Activated CD4-positive, alpha-beta T cell treated with anti-CD3 and anti-CD28 coated beads, Interleukin-2, amount 50 U/mL, for 4 hours (primary cell): ENCODE measurements around the gene TSTD1.

Source experiments
- DNase-seq, 2 experiments: peaks; one replicate each; pipeline ENCODE4 v3.0.0-alpha.2; 2020

Gene TSTD1

DNA sequence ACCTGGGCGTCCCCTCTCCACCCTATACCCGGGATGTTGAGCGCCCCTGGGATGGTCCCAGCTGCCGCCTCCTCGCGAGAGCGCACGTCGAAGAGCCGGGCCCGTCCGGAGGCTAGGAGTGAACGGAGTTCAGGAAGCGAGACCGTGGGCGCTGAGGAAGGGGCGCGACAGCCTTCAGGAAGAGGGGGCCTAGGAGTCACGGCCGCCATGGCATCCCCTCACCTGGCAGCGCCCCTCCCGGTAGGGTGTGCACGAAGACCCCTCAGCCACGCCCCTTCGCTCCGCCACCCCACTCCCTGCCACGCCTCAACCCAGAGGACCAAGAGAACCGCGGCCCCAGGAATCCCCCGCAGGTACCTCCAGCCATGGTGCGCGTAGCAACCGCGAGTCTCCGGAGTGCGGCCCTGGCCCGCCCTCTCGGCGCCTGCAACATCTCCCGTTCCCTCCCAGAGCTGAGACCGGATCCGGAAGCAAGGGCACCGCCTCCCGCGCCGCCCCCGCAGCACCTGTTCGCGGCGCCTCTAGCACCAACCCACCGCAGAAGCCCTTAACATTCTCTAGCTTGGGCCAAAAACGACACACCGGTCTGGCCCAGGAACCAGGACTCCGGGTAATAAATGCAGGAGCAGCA, at the start of gene TSTD1:
Gene TSTD1, minus strand, starts transcription at position 442 of the 631 bp plus-strand sequence. Its CDS starts 75 bp downstream, at position 367.
- peak; percentile 83 for DNase-seq

DNA sequence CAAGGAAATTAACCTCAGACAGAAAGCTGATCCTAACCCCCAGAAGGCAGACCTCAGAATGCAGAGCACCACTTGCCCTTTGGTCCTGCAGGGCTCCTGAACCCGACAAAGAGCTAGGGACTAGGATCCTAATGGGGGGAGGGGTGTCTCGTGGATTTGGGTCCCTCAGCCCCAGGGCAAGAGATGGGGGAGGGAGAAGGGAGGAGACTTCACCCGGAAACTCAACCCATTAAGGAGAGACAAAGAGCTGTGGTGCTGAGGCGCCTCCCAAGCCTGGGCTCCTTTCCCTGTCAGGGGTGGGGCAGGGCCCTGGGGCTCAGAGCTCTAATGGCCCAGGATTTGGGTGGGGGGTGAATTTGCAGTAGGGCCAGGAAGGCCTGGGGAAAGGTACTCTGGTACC, 47.7 kb upstream of the TSTD1 start:
- DNase-seq = no peak

DNA sequence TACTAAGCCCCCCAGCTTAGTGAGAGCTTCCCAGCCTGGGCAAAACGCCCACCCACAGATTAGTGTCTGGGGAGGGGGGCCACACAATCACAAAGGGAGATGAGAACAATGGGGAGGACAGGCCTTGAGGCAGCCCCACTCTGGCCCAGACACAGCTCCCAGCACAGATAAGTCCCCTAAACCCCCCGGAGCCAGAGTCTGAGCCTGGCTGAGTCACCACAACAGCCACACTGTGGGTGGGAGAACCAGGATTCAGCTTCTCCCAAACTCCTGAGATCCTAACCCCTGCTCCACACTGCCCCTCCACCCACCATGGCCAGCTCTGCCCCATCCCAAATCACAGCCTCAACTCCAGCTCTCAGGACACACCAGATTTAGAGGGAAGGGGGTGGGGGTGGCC, 46.4 kb upstream of the TSTD1 start:
- no peak for DNase-seq

DNA sequence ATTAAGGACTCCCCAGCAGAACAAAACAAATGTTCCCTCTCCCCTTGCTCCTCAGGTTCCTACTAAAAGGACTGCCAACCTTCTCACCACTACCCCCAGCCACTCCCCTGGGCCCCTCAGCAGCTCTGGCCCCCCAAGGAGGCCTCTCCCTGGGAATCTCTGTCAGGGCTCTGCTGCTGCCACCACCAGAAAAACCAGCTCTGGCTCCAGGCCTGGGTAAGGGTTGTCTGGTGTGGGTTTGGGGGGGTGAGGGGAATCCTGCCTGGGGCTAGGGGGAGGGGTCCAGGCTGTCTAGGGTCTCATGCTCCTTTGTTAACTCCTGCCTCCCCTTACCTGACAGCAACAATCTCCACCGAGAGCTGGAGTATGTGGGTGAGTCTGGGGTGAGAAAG, 45.8 kb upstream of the TSTD1 start:
- no peak for DNase-seq

DNA sequence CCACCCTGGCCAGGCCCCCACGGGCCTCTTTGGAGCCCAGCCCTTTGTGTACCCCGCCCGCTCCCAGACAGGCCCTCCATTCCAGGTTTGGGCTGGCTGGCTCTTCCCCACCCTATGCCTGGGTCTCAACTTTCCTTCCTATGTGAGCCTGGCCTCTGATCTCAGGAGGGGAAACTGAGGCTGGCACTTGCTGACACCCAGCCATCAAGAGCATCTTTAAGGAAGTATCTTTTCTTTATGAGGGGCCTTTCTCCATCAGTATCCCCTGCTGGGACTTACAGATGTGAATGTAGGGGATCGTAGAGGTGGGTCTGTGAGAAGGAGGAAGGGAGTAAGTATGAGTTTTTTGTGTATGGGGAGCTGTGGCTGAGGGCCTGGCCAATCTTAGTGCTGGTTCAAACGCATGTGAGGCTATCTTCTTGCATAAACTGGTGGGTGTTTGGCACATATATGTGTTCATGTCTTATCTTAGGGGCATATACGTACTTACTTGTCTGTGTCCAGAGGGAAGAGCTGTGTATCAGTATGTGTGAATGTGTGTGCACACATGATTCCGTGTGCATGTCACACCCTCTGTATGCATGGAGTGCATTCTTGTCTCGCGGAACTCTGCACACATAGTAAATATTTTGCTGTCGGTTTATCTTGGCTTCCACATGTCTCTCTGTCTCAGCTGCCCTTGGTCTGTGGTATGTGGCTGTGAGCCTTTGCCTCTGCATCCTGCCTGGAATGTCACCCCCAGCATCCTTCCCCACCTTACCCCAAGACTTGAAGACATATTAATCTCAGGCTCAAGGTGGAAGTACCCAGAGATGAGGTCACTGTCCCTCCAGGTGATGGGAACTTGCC, 45.2 kb upstream of the TSTD1 start:
- DNase-seq = no peak

- no peak for DNase-seq
These were observed 44.4 kb upstream of the TSTD1 start for GRCh38 chr1:161082996-161083747.

GRCh38 chr1:161082483-161082882, 43.7 kb upstream of the TSTD1 start:
- DNase-seq = no peak

GRCh38 chr1:161081519-161081918, 42.8 kb upstream of the TSTD1 start:
- DNase-seq = no peak

DNA sequence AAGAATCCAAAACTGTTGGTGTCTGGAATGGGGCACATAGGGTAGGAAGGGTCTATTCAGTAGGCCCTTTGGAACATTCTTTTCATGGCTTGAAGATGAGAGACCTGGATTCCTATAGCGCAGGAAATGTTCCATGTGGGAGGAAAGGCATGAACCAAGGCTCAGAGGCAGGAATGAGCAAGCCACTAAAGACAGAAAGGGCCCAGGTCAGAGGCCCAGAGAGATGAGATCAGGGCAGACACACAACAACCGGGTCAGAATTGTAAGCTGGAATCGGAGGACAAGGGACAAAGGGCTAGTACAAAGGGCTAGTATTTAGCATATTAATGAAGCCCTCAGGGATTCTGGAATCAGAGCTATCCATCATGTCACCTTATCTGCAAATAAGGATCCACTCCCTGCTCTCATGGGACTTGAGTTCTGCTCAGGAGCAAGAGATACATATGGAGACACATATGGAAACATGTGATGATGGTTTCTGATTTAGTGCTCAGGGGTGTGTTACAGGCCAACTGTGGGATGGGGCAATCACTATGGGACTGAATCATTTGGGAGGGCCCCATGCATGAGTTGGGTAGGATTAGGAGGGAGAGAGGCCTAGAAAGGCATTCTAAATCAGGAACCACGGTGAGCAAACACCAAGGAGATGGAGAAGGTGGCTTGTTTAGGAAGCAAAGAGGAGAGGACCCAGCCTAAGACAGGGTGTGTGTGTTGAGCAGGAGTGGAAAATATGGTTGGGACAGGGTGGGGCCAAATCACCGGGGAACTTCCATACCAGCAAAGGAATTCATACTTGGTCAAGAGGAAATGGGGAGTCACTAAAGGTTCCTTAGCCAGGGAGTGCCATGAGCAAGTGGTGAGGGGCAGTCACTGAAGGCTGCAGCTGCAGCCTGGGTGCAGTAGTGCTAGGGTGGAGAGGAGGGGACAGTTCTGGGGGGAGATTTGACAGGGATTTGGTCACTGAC, 42.0 kb upstream of the TSTD1 start:
- no peak for DNase-seq

- DNase-seq = no peak
These were observed 40.8 kb upstream of the TSTD1 start for GRCh38 chr1:161079436-161080110.

DNA sequence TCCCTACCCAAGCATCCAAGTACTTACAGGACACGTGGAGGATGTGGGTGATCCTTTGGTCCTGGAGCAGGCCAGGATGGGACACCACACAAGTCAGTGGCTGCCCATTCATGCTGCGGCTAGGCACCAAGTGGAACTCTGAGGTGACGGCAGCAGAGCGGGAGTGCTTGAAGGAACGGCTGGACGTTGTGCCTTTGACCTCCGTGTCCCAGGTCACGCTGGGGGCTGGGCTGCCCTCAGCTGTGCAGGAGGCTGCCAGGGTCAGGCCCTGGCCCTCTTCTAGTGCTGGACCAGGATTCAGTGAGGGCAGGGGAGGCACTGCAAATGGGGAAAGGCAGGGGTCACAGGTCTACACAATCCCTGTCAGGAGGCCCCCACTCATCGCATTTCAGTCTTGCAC, 38.7 kb upstream of the TSTD1 start:
- no peak for DNase-seq

GRCh38 chr1:161076410-161076809, 37.6 kb upstream of the TSTD1 start:
- no peak for DNase-seq

- no peak for DNase-seq
These were observed 36.1 kb upstream of the TSTD1 start for GRCh38 chr1:161074676-161075368.

DNA sequence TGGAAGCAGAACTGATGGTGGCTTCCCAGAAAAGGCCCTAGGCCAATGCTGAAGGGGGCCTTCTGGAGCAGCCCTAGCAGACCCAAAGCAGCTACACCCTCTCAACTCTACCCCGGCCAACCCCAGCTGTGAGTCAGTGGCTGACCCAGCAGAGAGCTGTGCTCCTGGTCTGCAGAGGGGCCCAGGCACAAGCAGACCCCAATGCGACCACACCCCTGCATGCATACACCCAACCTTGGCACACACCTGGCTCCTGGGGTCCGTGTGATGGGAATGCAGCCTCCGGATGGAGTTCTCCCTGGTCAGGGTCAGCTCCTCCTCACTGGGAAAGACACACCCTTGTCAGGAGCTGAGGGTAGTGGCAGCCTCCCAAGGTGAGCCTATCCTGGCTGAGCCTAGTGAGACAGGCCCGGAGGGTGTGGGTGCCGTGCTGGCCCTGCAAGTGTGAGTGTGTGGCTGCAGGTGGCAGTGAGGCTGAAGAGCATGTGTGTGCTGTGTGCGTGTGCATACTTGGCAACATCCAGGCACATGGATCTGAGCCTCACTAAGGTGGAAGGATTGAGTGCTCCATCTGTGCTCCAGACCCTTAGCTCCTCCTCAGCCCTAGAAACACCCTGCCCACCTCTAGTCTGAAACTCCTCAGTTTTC, 34.8 kb upstream of the TSTD1 start:
- DNase-seq = no peak

DNA sequence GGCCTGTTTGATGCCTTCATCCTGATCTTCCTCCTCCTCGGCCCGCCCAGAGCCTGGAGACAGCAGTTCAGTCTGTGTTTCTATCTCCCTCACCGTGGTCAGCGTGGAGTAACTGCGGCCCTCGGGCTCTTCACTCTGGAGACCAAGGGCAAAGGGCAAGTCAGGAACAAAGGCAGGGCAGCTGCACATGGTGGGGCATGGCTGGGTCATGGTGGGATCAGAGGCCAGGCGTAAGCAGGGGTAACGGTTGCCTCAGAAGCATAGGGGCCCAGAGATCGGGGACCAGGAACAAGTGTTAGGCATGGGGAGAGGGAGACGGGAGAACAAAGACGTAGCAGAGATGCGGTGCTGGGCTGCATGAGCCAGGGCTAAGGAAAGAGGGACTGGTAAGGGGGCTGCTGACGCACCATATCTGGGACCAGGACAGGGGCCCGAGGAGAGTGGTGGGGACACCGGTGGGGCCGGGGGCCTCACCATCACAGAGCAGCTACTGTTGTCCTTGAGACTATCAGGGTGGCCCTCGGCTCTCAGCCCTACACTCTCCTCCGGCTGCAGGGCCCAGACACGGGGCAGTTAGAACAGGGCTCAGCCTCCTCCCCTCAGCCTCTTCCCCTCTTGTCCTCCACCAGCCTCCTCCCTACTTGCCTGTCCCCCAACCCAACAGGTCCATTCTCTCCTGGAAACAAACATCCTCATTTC, 34.1 kb upstream of the TSTD1 start:
- DNase-seq = no peak

- DNase-seq = peak; percentile 34 to 38
These were observed 33.2 kb upstream of the TSTD1 start for GRCh38 chr1:161071886-161072371.

DNA sequence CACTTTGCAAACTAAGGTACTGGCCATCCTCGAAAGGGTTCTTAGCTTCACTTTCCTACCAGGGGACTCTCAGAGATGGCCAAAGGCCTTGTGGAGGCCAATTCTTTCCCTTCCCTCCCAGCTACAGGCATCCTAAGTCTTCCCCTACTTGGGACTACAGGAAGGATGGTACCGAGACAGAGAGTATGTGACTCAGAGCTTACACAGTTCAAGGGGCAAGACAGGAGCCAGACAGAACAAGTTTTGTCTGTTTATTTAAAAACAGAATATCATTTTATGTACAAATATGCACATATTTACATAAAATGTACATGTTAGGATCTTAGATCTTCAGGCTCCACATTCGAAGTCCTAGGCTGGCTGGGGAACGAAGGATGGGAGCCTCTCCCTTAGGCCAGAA, 32.0 kb upstream of the TSTD1 start:
- no peak for DNase-seq

GRCh38 chr1:161069731-161070270, 31.0 kb upstream of the TSTD1 start, which contains the start of gene ARHGAP30:
Gene ARHGAP30 (minus strand): TSS chr1:161069891. CDS start chr1:161069624, 267 bp downstream.
- DNase-seq = peak; percentile 69

- DNase-seq = no peak
These were observed 30.5 kb upstream of the TSTD1 start for GRCh38 chr1:161069241-161069640.
